Stomach (tissue), 9 donors: ENCODE data around the gene PTPN14. TPM values are rescaled to one million over a fixed set of nuclear protein-coding genes. Genes with fewer than 3 reads are reported as not detected.

Experiments used
- DNase-seq, 2 donors: peaks; one replicate each; pipeline versions ENCODE4 v3.0.0 to v3.0.0-alpha.2; 2013 to 2019
- H3K27ac ChIP-seq, 5 donors: fragments of 200-600 bp in 4 of 5; sonication (generic) in 4 of 5; one replicate each; pipeline ENCODE4 v1.5.1; 2013 to 2019; ENCODE audit warnings: mild to moderate bottlenecking in 1 of 5, moderate library complexity in 1 of 5
- H3K27me3 ChIP-seq, 3 donors: fragments of 200-600 bp; sonication (generic); one replicate each; pipeline ENCODE4 v1.5.1; 2017 to 2019; ENCODE audit warnings: mixed run types in 1 of 3
- H3K36me3 ChIP-seq, 4 donors: fragments of 200-600 bp; sonication (generic); 1 replicate in 3 of 4; 2 replicates in 1 of 4; pipeline ENCODE4 v1.5.1; 2016 to 2019
- H3K4me1 ChIP-seq, 4 donors: fragments of 200-600 bp; sonication (generic); one replicate each; pipeline ENCODE4 v1.5.1; 2016 to 2019
- H3K4me3 ChIP-seq, 4 donors: fragments of 200-600 bp; sonication (generic) in 3 of 4; one replicate each; pipeline ENCODE4 v1.5.1; 2016 to 2019; ENCODE audit warnings: mild to moderate bottlenecking in 1 of 4
- H3K9me3 ChIP-seq, 4 donors: fragments of 200-600 bp; sonication (generic); one replicate each; pipeline ENCODE4 v1.5.1; 2016 to 2019
- CTCF ChIP-seq, 7 experiments: fragments of 450-650 bp in 4 of 7; fragments of 200-600 bp in 3 of 7; sonication (generic) in 3 of 7; IDR thresholded peaks; one replicate each; pipeline ENCODE4 v1.5.1; 2016 to 2019; ENCODE audit warnings: antibody characterized with exemption in 7 of 7, control low read depth in 2 of 7, mild to moderate bottlenecking in 1 of 7
- EP300 ChIP-seq: sonication (generic); formaldehyde crosslinking; IDR thresholded peaks from one replicate; pipeline ENCODE4 v1.6.1; 2017; ENCODE audit warnings: antibody characterized with exemption
- POLR2A ChIP-seq, 4 donors: fragments of 450-650 bp; IDR thresholded peaks; one replicate each; pipeline ENCODE4 v1.6.1; 2016; ENCODE audit warnings: antibody characterized with exemption in 4 of 4, control low read depth in 2 of 4, mild to moderate bottlenecking in 1 of 4, moderate library complexity in 1 of 4
- POLR2AphosphoS5 ChIP-seq, 3 donors: sonication (generic); formaldehyde crosslinking; IDR thresholded peaks; one replicate each; pipeline ENCODE4 v1.6.1; 2016; ENCODE audit warnings: antibody characterized with exemption in 3 of 3
- WGBS, 5 donors: extraction: QIAGEN DNeasy Blood & Tissue Kit in 3 of 5; methylation state at CpG; one replicate each; pipeline versions ENCODE4 v1.1.5 to v1.1.7; 2013 to 2018; 5-methylcytosine and 5-hydroxymethylcytosine counted together
- intact Hi-C: fragments of 100-400 bp; cut with DNase I; formaldehyde crosslinking; loops from one replicate; pipeline ENCODE4 v1.15.1; 2023; ENCODE audit warnings: low total_unique reads
- polyA plus RNA-seq, 3 donors: library from polyadenylated mRNA; stranded (reverse); fragments of 200-250 nt; gene quantifications; one replicate each; pipeline ENCODE4 v1.2.3, GENCODE V29; 2013
- total RNA-seq, 5 donors: library from RNA; depleted of rRNA; stranded (reverse); fragments of >200 nt; gene quantifications; one replicate each; pipeline versions ENCODE4 v1.1.0 to v1.2.3, GENCODE V29; 2014 to 2016
- donor health status: healthy with polysubstance abuse.
- donor health status: Bipolar disorder and iron deficiency.
- donor health status: healthy.

PTPN14 gene
- total and polyA plus RNA-seq, 8 donors, result 1.7 to 44.6 (median 9.8) TPM

DNA sequence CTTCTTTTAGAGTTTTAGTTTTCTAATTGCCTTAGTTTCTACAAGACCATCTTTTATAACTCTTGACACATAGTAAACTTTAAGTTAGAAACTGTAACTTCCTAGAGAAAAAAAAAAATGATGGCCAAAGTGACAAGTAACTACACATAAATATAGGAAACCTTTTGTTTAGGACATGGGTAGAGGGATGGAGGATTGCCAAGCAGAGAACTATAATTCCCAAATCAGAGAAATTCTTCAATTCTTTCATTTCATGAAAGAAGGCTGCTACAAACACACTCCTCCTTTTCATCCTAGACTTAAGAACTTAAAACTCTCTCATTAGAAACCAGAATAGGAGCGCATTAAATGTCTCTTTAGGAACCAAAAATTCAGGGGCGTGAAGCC, 125.0 kb downstream of the PTPN14 start:
- DNase-seq, result no peak
- no peak for TF ChIP-seq EP300
- TF ChIP-seq CTCF (IDR thresholded peaks at IDR 0.05), result no peak
- no peak for TF ChIP-seq POLR2AphosphoS5 (IDR thresholded peaks at IDR 0.05)
- no peak for TF ChIP-seq POLR2A (IDR thresholded peaks at IDR 0.05)
- intact Hi-C loops, result no loop called here
- Histone ChIP-seq H3K4me1 (no peaks in the 10 kb centered on the region), H3K36me3 (no peaks in the 10 kb centered on the region), H3K27ac (no peak overlapping the region), H3K27me3 (no peaks in the 10 kb centered on the region), H3K4me3 (no peak overlapping the region), H3K9me3 (no peaks in the 10 kb centered on the region)
- WGBS, 5 donors, result 94 to 98% (median 95%) methylated on average over 2 of the region's 2 CpGs

GRCh38 chr1:214425716-214426425, 125.5 kb downstream of the PTPN14 start:
- no peaks in the 10 kb centered on the region for H3K36me3 ChIP-seq
- TF ChIP-seq POLR2A (IDR thresholded peaks at IDR 0.05), result no peak
- no peak for TF ChIP-seq POLR2AphosphoS5 (IDR thresholded peaks at IDR 0.05)
- H3K4me3 ChIP-seq, result no peak overlapping the region
- intact Hi-C loops, result no loop called here
- no peak overlapping the region for H3K27ac ChIP-seq
- 85 to 92% (median 85%) methylated on average over 5 of the region's 5 CpGs for WGBS, 5 donors
- no peaks in the 10 kb centered on the region for H3K9me3 ChIP-seq
- H3K27me3 ChIP-seq, result no peaks in the 10 kb centered on the region
- no peaks in the 10 kb centered on the region for H3K4me1 ChIP-seq
- DNase-seq, result no peak

GRCh38 chr1:214425101-214425500, 126.3 kb downstream of the PTPN14 start:
- peaks cover 0 to 1% (median 0%) of the 10 kb centered on the region in 4 donors for H3K4me1 ChIP-seq
- H3K9me3 ChIP-seq, result no peaks in the 10 kb centered on the region
- H3K27me3 ChIP-seq, result no peaks in the 10 kb centered on the region
- WGBS, 5 donors, result 93 to 98% (median 96%) methylated on average over 2 of the region's 2 CpGs
- DNase-seq, result no peak
- no peaks in the 10 kb centered on the region for H3K36me3 ChIP-seq
- H3K27ac ChIP-seq, result no peak overlapping the region
- TF ChIP-seq EP300 (no peak), POLR2AphosphoS5 (IDR thresholded peaks at IDR 0.05) (no peak), POLR2A (IDR thresholded peaks at IDR 0.05) (no peak), CTCF (IDR thresholded peaks at IDR 0.05) (no peak)
- no peak overlapping the region for H3K4me3 ChIP-seq
- intact Hi-C loops, result no loop called here

DNA sequence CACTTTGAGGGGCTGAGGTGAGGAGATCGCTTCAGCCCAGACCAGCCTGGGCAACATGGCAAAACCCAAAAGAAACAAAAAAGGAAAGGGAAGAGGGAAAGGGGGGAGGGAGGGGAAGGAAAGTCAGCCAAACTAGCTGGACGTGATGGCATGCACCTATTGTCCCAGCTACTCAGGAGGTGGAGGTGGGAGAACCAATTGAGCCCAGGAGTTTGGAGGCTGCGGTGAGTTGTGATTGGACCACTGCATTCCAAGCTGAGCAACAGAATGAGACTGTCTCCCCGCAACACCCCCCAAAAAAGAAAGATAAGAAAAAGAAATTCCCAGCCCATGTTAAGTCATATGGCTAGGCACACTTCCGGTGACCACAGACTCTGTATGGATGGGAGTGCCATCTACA, 128.4 kb downstream of the PTPN14 start:
- TF ChIP-seq CTCF (IDR thresholded peaks at IDR 0.05), result no peak
- no peak for TF ChIP-seq POLR2A (IDR thresholded peaks at IDR 0.05)
- no peak for TF ChIP-seq POLR2AphosphoS5 (IDR thresholded peaks at IDR 0.05)
- TF ChIP-seq EP300, result no peak
- no peaks in the 10 kb centered on the region for H3K36me3 ChIP-seq
- H3K27ac ChIP-seq, result no peak overlapping the region
- H3K9me3 ChIP-seq, result no peaks in the 10 kb centered on the region
- no peak overlapping the region for H3K4me3 ChIP-seq
- no peak for DNase-seq
- WGBS, 5 donors, result 87 to 94% (median 89%) methylated on average over 5 of the region's 5 CpGs
- H3K27me3 ChIP-seq, result no peaks in the 10 kb centered on the region
- peaks cover 0 to 21% (median 10%) of the 10 kb centered on the region in 4 donors for H3K4me1 ChIP-seq
- intact Hi-C loops, result no loop called here

- TF ChIP-seq EP300, result no peak
- TF ChIP-seq POLR2A (IDR thresholded peaks at IDR 0.05), result no peak
- no peak for TF ChIP-seq CTCF (IDR thresholded peaks at IDR 0.05)
- no peak for TF ChIP-seq POLR2AphosphoS5 (IDR thresholded peaks at IDR 0.05)
- Histone ChIP-seq H3K4me1 (peaks cover 0 to 27% (median 15%) of the 10 kb centered on the region in 4 donors), H3K9me3 (no peaks in the 10 kb centered on the region), H3K36me3 (no peaks in the 10 kb centered on the region), H3K4me3 (no peak overlapping the region), H3K27me3 (no peaks in the 10 kb centered on the region), H3K27ac (no peak overlapping the region)
- intact Hi-C loops, result no loop called here
- WGBS, 5 donors, result 88 to 93% (median 90%) methylated on average over 8 of the region's 8 CpGs
- no peak for DNase-seq
These were observed 129.2 kb downstream of the PTPN14 start for GRCh38 chr1:214422137-214422671.
